Cardiac muscle cell (in vitro differentiated cells and primary cell): ENCODE measurements around the gene UBE2D3. TPM values are rescaled to one million over a fixed set of nuclear protein-coding genes. Genes with fewer than 3 reads are reported as not detected.

ENCODE experiments used
- DNase-seq, 2 donors: peaks; one replicate each; pipeline versions ENCODE4 v3.0.0 to v3.0.0-alpha.2; 2010 to 2017; ENCODE audit warnings: low read depth in 1 of 2, low spot score in 1 of 2
- H3K27ac ChIP-seq: fragments of 200-600 bp; sonication (generic); 2 replicates; pipeline ENCODE4 v1.5.1; 2016
- H3K27me3 ChIP-seq: fragments of 200-600 bp; sonication (generic); 2 replicates; pipeline ENCODE4 v1.6.0; 2016; ENCODE audit warnings: control low read depth
- H3K36me3 ChIP-seq: fragments of 200-600 bp; sonication (generic); 2 replicates; pipeline ENCODE4 v1.5.1; 2016; ENCODE audit warnings: control low read depth
- H3K4me1 ChIP-seq: fragments of 200-600 bp; sonication (generic); 2 replicates; pipeline ENCODE4 v1.8.1; 2017; ENCODE audit warnings: low read depth, mild to moderate bottlenecking, mixed run types
- H3K4me3 ChIP-seq: fragments of 200-600 bp; sonication (generic); 2 replicates; pipeline ENCODE4 v1.5.1; 2016; ENCODE audit warnings: mild to moderate bottlenecking
- H3K9me3 ChIP-seq: fragments of 200-600 bp; sonication (generic); 2 replicates; pipeline ENCODE4 v1.5.1; 2017; ENCODE audit warnings: low read depth, mild to moderate bottlenecking, control low read depth
- polyA plus RNA-seq: library from polyadenylated mRNA; unstranded; fragments of >200 nt; fragmentation: Nextera tagmentation; extraction: Ambion mirVana; gene quantifications from 2 replicates; pipeline ENCODE4 v1.2.1, GENCODE V29; 2016
- total RNA-seq: library from RNA; depleted of rRNA; stranded (reverse); fragments of >200 nt; gene quantifications from 2 replicates; pipeline ENCODE4 v1.2.3, GENCODE V29; 2016
- TF ChIP-seq, protein P1 (sequence below): IDR thresholded peaks from 2 replicates; pipeline ENCODE4 v1.5.1; 2012; ENCODE audit warnings: low read depth, mild to moderate bottlenecking, low read length

UBE2D3 gene
- total and polyA plus RNA-seq, 2 experiments from 2014 or later: 241 to 359 TPM

GRCh38 chr4:102842367-102842766 lies 15.0 kb upstream of the UBE2D3 start:
- TF ChIP-seq, protein P1, sequence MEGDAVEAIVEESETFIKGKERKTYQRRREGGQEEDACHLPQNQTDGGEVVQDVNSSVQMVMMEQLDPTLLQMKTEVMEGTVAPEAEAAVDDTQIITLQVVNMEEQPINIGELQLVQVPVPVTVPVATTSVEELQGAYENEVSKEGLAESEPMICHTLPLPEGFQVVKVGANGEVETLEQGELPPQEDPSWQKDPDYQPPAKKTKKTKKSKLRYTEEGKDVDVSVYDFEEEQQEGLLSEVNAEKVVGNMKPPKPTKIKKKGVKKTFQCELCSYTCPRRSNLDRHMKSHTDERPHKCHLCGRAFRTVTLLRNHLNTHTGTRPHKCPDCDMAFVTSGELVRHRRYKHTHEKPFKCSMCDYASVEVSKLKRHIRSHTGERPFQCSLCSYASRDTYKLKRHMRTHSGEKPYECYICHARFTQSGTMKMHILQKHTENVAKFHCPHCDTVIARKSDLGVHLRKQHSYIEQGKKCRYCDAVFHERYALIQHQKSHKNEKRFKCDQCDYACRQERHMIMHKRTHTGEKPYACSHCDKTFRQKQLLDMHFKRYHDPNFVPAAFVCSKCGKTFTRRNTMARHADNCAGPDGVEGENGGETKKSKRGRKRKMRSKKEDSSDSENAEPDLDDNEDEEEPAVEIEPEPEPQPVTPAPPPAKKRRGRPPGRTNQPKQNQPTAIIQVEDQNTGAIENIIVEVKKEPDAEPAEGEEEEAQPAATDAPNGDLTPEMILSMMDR: no peak
- DNase-seq: no peak
- Histone ChIP-seq H3K9me3 (no peaks in the 10 kb centered on the region), H3K27me3 (no peaks in the 10 kb centered on the region), H3K27ac (no peak overlapping the region), H3K4me1 (no peaks in the 10 kb centered on the region), H3K36me3 (no peaks in the 10 kb centered on the region), H3K4me3 (no peak overlapping the region)

DNA sequence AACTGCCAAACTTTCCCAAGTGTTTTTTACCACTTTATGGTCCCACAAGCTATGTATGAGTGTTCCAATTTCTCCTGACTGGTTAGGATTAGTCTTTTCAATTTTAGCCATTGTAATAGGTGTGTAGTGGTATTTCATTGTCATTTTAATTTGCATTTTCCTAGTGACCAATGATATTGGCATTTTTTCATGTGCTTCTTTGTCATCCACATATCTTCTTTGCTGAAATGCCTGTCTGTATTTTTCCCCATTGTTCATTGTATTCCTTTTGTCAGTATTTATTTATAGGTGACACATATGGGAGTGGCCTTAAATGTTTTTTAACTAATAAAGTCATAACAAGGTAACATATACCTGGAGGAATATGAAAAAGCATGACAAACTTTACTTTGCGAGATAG lies 9.2 kb upstream of the UBE2D3 start:
- Histone ChIP-seq H3K9me3 (no peaks in the 10 kb centered on the region), H3K27me3 (no peaks in the 10 kb centered on the region), H3K36me3 (no peaks in the 10 kb centered on the region), H3K4me3 (no peak overlapping the region), H3K27ac (no peak overlapping the region), H3K4me1 (peaks cover 9% of the 10 kb centered on the region)
- TF ChIP-seq, protein P1: no peak
- DNase-seq: no peak

GRCh38 chr4:102832667-102833066 lies 5.3 kb upstream of the UBE2D3 start:
- DNase-seq: no peak
- peaks cover 18% of the 10 kb centered on the region for H3K4me1 ChIP-seq
- no peak overlapping the region for H3K4me3 ChIP-seq
- no peak overlapping the region for H3K27ac ChIP-seq
- H3K36me3 ChIP-seq: no peaks in the 10 kb centered on the region
- H3K9me3 ChIP-seq: no peaks in the 10 kb centered on the region
- TF ChIP-seq, protein P1: no peak
- no peaks in the 10 kb centered on the region for H3K27me3 ChIP-seq

DNA sequence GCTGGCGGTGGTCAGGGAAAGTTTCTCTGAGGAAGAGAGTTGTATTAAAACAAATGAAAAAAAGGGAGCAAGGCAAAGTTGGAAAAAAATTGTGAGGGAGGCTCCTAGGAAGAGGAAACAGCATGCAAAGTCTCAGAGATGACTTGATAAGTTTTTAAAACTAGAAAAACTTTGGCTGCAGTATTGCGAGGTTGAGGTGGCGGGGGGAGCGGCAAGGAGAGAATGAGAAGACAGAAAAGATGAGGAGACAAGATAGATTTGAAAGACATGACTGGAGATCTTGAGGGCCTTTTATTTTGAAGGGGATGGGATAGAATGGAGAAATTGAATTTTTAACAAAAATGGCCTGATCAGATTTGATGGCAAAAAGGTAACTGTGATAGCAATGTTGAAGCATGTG lies 4.8 kb upstream of the UBE2D3 start:
- TF ChIP-seq, protein P1: no peak

DNA sequence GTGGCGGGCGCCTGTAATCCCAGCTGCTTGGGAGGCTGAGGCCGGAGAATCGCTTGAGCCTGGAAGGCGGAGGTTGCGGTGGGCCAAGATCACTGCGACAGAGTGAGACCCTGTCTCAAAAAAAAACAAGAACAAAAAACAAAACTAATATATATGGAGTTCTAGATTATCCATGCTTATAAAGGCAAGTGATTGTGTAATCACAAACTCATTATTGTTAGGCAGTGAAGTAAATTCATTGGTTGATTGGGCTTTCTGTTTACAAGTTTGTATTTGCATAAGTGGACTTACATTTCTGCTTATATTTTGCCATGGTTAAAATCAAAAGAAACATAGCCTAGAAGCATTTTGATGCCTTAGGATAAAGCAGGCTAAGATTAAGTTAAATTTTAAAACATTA lies 2.5 kb upstream of the UBE2D3 start:
- H3K9me3 ChIP-seq: no peaks in the 10 kb centered on the region
- H3K27me3 ChIP-seq: no peaks in the 10 kb centered on the region
- H3K4me3 ChIP-seq: no peak overlapping the region
- peak overlapping the region; percentile 100 for H3K27ac ChIP-seq
- TF ChIP-seq, protein P1: no peak
- no peak for DNase-seq
- H3K4me1 ChIP-seq: peaks cover 18% of the 10 kb centered on the region
- H3K36me3 ChIP-seq: no peaks in the 10 kb centered on the region

More for the DNA sequence above, 4.8 kb upstream of the UBE2D3 start:
- peaks cover 18% of the 10 kb centered on the region for H3K4me1 ChIP-seq
- H3K9me3 ChIP-seq: no peaks in the 10 kb centered on the region
- no peaks in the 10 kb centered on the region for H3K27me3 ChIP-seq
- DNase-seq: no peak
- no peaks in the 10 kb centered on the region for H3K36me3 ChIP-seq
- H3K27ac ChIP-seq: no peak overlapping the region
- no peak overlapping the region for H3K4me3 ChIP-seq

DNA sequence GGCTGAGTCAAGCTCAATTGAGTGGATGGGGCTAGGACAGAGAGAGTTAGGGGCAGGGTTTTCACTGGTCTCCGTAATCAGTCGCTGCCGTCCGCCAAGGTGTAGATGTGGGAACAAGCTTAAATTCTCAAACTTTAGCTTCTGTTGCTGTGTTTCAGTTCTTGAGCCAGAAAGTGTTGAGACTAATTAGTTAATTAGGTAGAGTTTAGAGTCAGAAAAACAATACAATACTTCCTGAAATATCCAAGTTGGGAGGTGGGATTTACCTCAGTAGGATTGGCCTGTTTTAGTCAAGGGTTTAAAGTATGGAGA lies 1.1 kb upstream of the UBE2D3 start:
- no peak for DNase-seq
- Histone ChIP-seq H3K36me3 (no peaks in the 10 kb centered on the region), H3K27me3 (no peaks in the 10 kb centered on the region), H3K4me3 (peak overlapping the region; percentile 89), H3K27ac (peak overlapping the region; percentile 100), H3K9me3 (no peaks in the 10 kb centered on the region), H3K4me1 (peaks cover 21% of the 10 kb centered on the region)
- TF ChIP-seq, protein P1: no peak
